ENCODE data around the gene WDFY1. TPM values are rescaled to one million over a fixed set of nuclear protein-coding genes. Genes with fewer than 3 reads are reported as not detected.

The WDFY1 gene
- total RNA-seq, 1 experiment from 2014 or later: 44.7 TPM

GRCh38 chr2:223828314-223828713 is 116.8 kb downstream of the WDFY1 start:
- Histone ChIP-seq H3K27ac (ENCODE audit: low read depth, low read length) (peak overlapping the region; percentile 43), H3K9ac (ENCODE audit: low read length) (no peak overlapping the region), H3K4me2 (ENCODE audit: low read length) (no peak overlapping the region), H3K27me3 (ENCODE audit: insufficient read depth, low read length) (no peaks in the 10 kb centered on the region), H3K4me3 (replicated peaks in 1 of 2; ENCODE audit: low read depth in 1 of 2, low read length in 2 of 2) (no peak overlapping the region), H3K9me3 (ENCODE audit: control insufficient read depth in 1 of 2, insufficient read depth in 1 of 2, low read depth in 1 of 2, low read length in 2 of 2) (no peaks in the 10 kb centered on the region), H3K36me3 (ENCODE audit: control insufficient read depth in 1 of 2, insufficient read depth in 2 of 2, low read length in 2 of 2) (peaks cover 3 to 4% of the 10 kb centered on the region in 2 experiments), H3K9me2 (ENCODE audit: insufficient read depth) (no peaks in the 10 kb centered on the region), H3K4me1 (ENCODE audit: control insufficient read depth in 1 of 2, insufficient read depth in 2 of 2, low read length in 2 of 2) (peaks cover 78 to 85% of the 10 kb centered on the region in 2 experiments), H4K20me1 (ENCODE audit: insufficient read depth) (peaks cover 6% of the 10 kb centered on the region; the same call in 1 of the 2 replicates), H2AFZ (ENCODE audit: low read depth, low read length, poor library complexity, severe bottlenecking) (no peak overlapping the region), H3K79me2 (ENCODE audit: insufficient read depth, low read length) (peaks cover 99% of the 10 kb centered on the region)
- TF ChIP-seq CTCF (IDR thresholded peaks at IDR 0.05 in 2 of 3, conservative IDR thresholded peaks at IDR 0.05 in 1 of 3; ENCODE audit: borderline replicate concordance in 1 of 3, insufficient read depth in 1 of 3, low read depth in 2 of 3, low read length in 2 of 3) (no peak; a peak in 1 of 6 replicates), ATF3 (IDR thresholded peaks at IDR 0.05) (no peak), EZH2 (IDR thresholded peaks at IDR 0.05) (no peak), YY1 (IDR thresholded peaks at IDR 0.05; ENCODE audit: extremely low read depth, insufficient replicate concordance, low read depth, low read length) (no peak), ZNF274 (IDR thresholded peaks at IDR 0.05; ENCODE audit: low read depth, low read length) (no peak), SP1 (IDR thresholded peaks at IDR 0.05; ENCODE audit: low read depth) (no peak), CEBPB (IDR thresholded peaks at IDR 0.05; ENCODE audit: low read depth) (no peak), SIN3A (IDR thresholded peaks at IDR 0.05; ENCODE audit: low read depth) (no peak), ZFX (IDR thresholded peaks at IDR 0.05) (no peak), EGR1 (IDR thresholded peaks at IDR 0.05; ENCODE audit: low read depth) (no peak), REST (IDR thresholded peaks at IDR 0.05; ENCODE audit: low read depth) (no peak), FOSL1 (IDR thresholded peaks at IDR 0.05; ENCODE audit: low read depth) (no peak), SRF (IDR thresholded peaks at IDR 0.05; ENCODE audit: low read depth) (no peak), ELF1 (IDR thresholded peaks at IDR 0.05; ENCODE audit: borderline replicate concordance, low read depth) (no peak), RAD21 (IDR thresholded peaks at IDR 0.05; ENCODE audit: low read depth) (no peak; the same call in 1 of the 2 replicates), POLR2AphosphoS5 (IDR thresholded peaks at IDR 0.05; ENCODE audit: low read depth, low read length) (no peak), MAX (IDR thresholded peaks at IDR 0.05) (no peak)
- ChIA-PET CTCF (no interaction called here), POLR2A (no interaction called here), RAD21 (ENCODE audit: low non-redundant PET in 1 of 2, low total read pairs in 2 of 2, uncharacterized antibody in 2 of 2, unreplicated experiment in 2 of 2) (no interaction called here)
- intact Hi-C loops (cut with micrococcal nuclease): no loop called here
- ATAC-seq (no peak; the same call in 1 of the 2 replicates), DNase-seq (ENCODE audit: low read depth, low spot score) (no peak)
- no TSS peak for BruUV-seq (replicated peaks)

Measured in HCT116 (cell line).